Chondrocyte (in vitro differentiated cells): ENCODE data around the gene CACNG4. TPM values are rescaled to one million over a fixed set of nuclear protein-coding genes. Genes with fewer than 3 reads are reported as not detected.
"Not testable (repeated sequence)": the region's sequence is repeated elsewhere in the genome, so short reads cannot be mapped to it uniquely, and the experiment has no call there.

Experiments used
- DNase-seq: peaks from one replicate; pipeline ENCODE4 v3.0.0; 2021; ENCODE audit warnings: mixed read lengths, low spot score
- H3K27ac Mint-ChIP-seq: one replicate; pipeline ENCODE4 v1.8.0; 2021; ENCODE audit warnings: mild to moderate bottlenecking, moderate library complexity, mixed read lengths; ENCODE audit not compliant: unreplicated experiment
- H3K27me3 Mint-ChIP-seq: 2 replicates; pipeline ENCODE4 v1.8.0; 2021; ENCODE audit warnings: low read depth, mixed read lengths
- H3K36me3 Mint-ChIP-seq: 2 replicates; pipeline ENCODE4 v1.8.0; 2021; ENCODE audit warnings: low read depth, mixed read lengths
- H3K4me1 Mint-ChIP-seq: 2 replicates; pipeline ENCODE4 v1.8.0; 2021; ENCODE audit warnings: low read depth, mild to moderate bottlenecking, mixed read lengths
- H3K4me3 Mint-ChIP-seq: one replicate; pipeline ENCODE4 v1.8.0; 2021; ENCODE audit warnings: mild to moderate bottlenecking, moderate library complexity, mixed read lengths; ENCODE audit not compliant: unreplicated experiment
- H3K9me3 Mint-ChIP-seq: 2 replicates; pipeline ENCODE4 v1.8.0; 2021; ENCODE audit warnings: low read depth, mixed read lengths
- total RNA-seq: library from RNA; stranded (reverse); gene quantifications from 3 replicates; pipeline ENCODE4 v1.2.1, GENCODE V29; 2021
- TF ChIP-seq, protein P1 (sequence below): fragments of 200-600 bp; sonication (generic); IDR thresholded peaks from 2 replicates; pipeline ENCODE4 v1.5.0; 2021; ENCODE audit warnings: antibody characterized with exemption, mild to moderate bottlenecking, moderate library complexity

Gene CACNG4
- total RNA-seq, 1 donor from 2014 or later, result 2.9 TPM

DNA sequence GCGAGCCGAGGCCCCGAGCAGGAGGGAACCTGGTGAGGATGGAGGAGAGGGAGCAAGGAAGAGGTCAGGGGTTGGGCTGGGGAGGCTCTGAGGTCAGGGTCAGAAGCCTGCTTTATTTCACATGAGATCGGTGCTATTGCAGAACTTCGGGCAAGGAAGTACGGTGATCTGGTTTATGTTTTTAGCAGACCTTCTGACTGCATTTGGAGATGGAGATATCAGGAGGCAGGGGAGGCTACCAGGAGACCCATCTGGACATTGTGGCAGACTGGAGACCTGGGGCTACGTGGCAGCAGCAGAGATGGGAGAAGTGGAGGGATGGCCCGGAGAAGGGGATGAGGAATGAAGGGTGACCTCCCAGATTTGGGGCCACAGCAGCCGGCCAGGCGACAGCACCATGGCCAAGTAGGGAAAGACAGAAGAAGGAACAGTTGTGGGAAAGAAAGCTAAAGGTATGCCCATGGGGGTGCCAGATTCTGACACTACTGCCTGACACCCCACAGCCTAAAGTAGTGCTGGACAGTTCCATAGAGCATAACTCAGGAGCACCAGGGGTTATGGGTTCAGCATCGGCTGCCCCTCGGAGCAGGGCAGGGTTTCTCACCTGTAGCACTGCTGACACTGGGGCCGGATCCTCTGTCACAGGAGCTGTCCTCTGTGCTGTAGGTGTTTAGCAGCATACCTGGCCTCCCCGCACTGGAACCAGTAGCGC, 7.4 kb downstream of the CACNG4 start:
- H3K36me3 Mint-ChIP-seq, result peaks cover 2% of the 10 kb centered on the region
- H3K27me3 Mint-ChIP-seq, result peaks cover 15% of the 10 kb centered on the region
- no peaks in the 10 kb centered on the region for H3K9me3 Mint-ChIP-seq
- H3K27ac Mint-ChIP-seq, result peak overlapping the region; percentile 55
- TF ChIP-seq, protein P1, sequence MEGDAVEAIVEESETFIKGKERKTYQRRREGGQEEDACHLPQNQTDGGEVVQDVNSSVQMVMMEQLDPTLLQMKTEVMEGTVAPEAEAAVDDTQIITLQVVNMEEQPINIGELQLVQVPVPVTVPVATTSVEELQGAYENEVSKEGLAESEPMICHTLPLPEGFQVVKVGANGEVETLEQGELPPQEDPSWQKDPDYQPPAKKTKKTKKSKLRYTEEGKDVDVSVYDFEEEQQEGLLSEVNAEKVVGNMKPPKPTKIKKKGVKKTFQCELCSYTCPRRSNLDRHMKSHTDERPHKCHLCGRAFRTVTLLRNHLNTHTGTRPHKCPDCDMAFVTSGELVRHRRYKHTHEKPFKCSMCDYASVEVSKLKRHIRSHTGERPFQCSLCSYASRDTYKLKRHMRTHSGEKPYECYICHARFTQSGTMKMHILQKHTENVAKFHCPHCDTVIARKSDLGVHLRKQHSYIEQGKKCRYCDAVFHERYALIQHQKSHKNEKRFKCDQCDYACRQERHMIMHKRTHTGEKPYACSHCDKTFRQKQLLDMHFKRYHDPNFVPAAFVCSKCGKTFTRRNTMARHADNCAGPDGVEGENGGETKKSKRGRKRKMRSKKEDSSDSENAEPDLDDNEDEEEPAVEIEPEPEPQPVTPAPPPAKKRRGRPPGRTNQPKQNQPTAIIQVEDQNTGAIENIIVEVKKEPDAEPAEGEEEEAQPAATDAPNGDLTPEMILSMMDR, result no peak
- no peaks in the 10 kb centered on the region for H3K4me1 Mint-ChIP-seq
- H3K4me3 Mint-ChIP-seq, result no peak overlapping the region
- DNase-seq, result no peak

DNA sequence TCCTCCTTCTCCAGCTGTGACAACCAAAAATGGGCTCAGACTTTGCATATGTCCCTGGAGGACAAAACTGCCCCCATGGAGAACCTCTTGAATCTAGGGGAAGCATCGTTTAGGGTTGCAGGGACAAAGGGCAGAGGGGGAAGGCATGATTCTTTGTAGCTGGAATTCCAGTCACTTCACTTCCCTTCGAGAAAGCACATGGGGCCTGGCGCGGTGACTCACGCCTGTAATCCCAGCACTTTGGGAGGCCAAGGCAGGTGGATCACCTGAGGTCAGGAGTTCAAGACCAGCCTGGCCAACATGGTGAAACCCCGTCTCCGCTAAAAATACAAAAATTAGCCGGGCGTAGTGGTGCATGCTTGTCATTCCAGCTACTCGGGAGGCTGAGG, 7.9 kb downstream of the CACNG4 start:
- not testable (repeated sequence) for H3K36me3 Mint-ChIP-seq, H3K9me3 Mint-ChIP-seq, H3K27ac Mint-ChIP-seq, H3K4me1 Mint-ChIP-seq, H3K4me3 Mint-ChIP-seq, DNase-seq
- peaks cover 15% of the 10 kb centered on the region for H3K27me3 Mint-ChIP-seq

- Mint-ChIP-seq H3K4me1 (peaks cover 11% of the 10 kb centered on the region), H3K36me3 (peaks cover 2% of the 10 kb centered on the region), H3K27ac (no peak overlapping the region), H3K27me3 (peaks cover 11% of the 10 kb centered on the region), H3K4me3 (no peak overlapping the region), H3K9me3 (no peaks in the 10 kb centered on the region)
- DNase-seq, result no peak
- TF ChIP-seq, protein P1, result no peak
Measured at GRCh38 chr17:66975188-66975587, 10.7 kb downstream of the CACNG4 start.

GRCh38 chr17:66975614-66976378, 11.3 kb downstream of the CACNG4 start:
- Mint-ChIP-seq H3K27ac (no peak overlapping the region), H3K27me3 (peaks cover 11% of the 10 kb centered on the region), H3K36me3 (peaks cover 2% of the 10 kb centered on the region), H3K4me3 (no peak overlapping the region), H3K9me3 (no peaks in the 10 kb centered on the region), H3K4me1 (peaks cover 12% of the 10 kb centered on the region)
- TF ChIP-seq, protein P1, result peak; percentile 31
- no peak for DNase-seq

GRCh38 chr17:66976379-66976663, 11.8 kb downstream of the CACNG4 start:
- TF ChIP-seq, protein P1, result no peak
- Mint-ChIP-seq H3K4me3 (no peak overlapping the region), H3K36me3 (peaks cover 2% of the 10 kb centered on the region), H3K4me1 (peaks cover 12% of the 10 kb centered on the region), H3K9me3 (no peaks in the 10 kb centered on the region), H3K27me3 (peaks cover 11% of the 10 kb centered on the region), H3K27ac (no peak overlapping the region)
- DNase-seq, result no peak
